HL-60 (cell line): ENCODE data around the gene C1orf232.

ENCODE experiments used
- DNase-seq, 2 experiments: peaks; one replicate each; pipeline ENCODE4 v3.0.0-alpha.2; 2010 to 2020; ENCODE audit warnings: low read depth in 1 of 2, low spot score in 1 of 2
- H3K27ac ChIP-seq: fragments of 250-450 bp; sonication (Bioruptor Pico); replicated peaks from 2 replicates; pipeline ENCODE4 v1.5.1; 2020; ENCODE audit warnings: mild to moderate bottlenecking, moderate library complexity
- H3K27me3 ChIP-seq: fragments of 250-450 bp; sonication (Bioruptor Pico); 2 replicates; pipeline ENCODE4 v1.5.1; 2021; ENCODE audit warnings: mild to moderate bottlenecking, moderate library complexity; ENCODE audit not compliant: insufficient read depth, poor library complexity, severe bottlenecking
- H3K4me3 ChIP-seq: replicated peaks from 2 replicates; pipeline ENCODE4 v1.5.1; 2011; ENCODE audit warnings: mild to moderate bottlenecking, control low read depth, low read length; ENCODE audit not compliant: insufficient read depth
- CTCF ChIP-seq: IDR thresholded peaks from one replicate; pipeline ENCODE4 v1.5.1; 2011; ENCODE audit warnings: low read length, control low read depth, inconsistent platforms; ENCODE audit not compliant: insufficient read depth
- GABPA ChIP-seq: IDR thresholded peaks from 2 replicates; pipeline ENCODE4 v1.6.1; 2012; ENCODE audit warnings: low read depth
- POLR2AphosphoS5 ChIP-seq: IDR thresholded peaks from 2 replicates; pipeline ENCODE4 v1.6.1; 2012; ENCODE audit warnings: low read depth
- REST ChIP-seq: IDR thresholded peaks from 2 replicates; pipeline ENCODE4 v1.6.1; 2012; ENCODE audit warnings: low read depth; ENCODE audit not compliant: insufficient replicate concordance
- SPI1 ChIP-seq: IDR thresholded peaks from 2 replicates; pipeline ENCODE4 v1.6.1; 2012; ENCODE audit warnings: low read depth, mild to moderate bottlenecking, borderline replicate concordance

C1orf232 gene

GRCh38 chr1:26162220-26162709 lies 6.5 kb downstream of the C1orf232 start:
- peaks cover 3% of the 10 kb centered on the region for H3K27me3 ChIP-seq
- no peak overlapping the region for H3K27ac ChIP-seq
- DNase-seq, result peak in 1 of 2 experiments; percentile 26
- H3K4me3 ChIP-seq, result peak overlapping the region; percentile 26
- TF ChIP-seq CTCF (no peak), POLR2AphosphoS5 (no peak), SPI1 (no peak), REST (no peak), GABPA (no peak)

GRCh38 chr1:26161415-26162219 lies 7.1 kb downstream of the C1orf232 start:
- peak; percentile 66 to 71 for DNase-seq

More at GRCh38 chr1:26161415-26162219, 7.1 kb downstream of the C1orf232 start:
- H3K27ac ChIP-seq, result no peak overlapping the region
- peak overlapping the region; percentile 26 for H3K4me3 ChIP-seq
- H3K27me3 ChIP-seq, result peaks cover 3% of the 10 kb centered on the region
- TF ChIP-seq REST (no peak), CTCF (no peak), SPI1 (no peak), GABPA (no peak), POLR2AphosphoS5 (no peak)
